Measurements from ENCODE around the gene ERAP2.
A peak's percentile ranks its signal among the peaks of the same experiment; 100 is the strongest.

ERAP2 gene

DNA sequence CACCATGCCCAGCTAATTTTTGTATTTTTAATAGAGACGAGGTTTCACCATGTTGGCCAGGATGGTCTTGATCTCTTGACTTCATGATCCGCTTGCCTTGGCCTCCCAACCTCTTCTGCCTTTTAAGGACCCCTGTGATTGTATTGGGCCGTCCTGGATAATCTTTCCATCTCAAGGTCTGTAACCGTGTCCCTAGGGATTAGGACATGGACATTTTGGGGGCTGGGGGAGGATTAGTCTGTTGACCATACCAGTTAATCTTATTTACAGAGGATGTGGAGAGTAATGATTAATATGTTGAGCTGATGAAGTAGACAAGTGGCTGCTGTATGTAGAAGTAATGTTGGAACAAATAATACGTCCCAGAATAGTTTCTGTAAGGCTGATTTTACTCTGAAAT lies 82.7 kb downstream of the ERAP2 start:
- no peak for TF ChIP-seq CTCF (IDR thresholded peaks at IDR 0.05; ENCODE audit: control insufficient read depth, extremely low read depth, insufficient read depth)
- no peak overlapping the region for H3K4me3 ChIP-seq (ENCODE audit: low read depth, low read length)
- no peak for DNase-seq (ENCODE audit: low read depth)

DNA sequence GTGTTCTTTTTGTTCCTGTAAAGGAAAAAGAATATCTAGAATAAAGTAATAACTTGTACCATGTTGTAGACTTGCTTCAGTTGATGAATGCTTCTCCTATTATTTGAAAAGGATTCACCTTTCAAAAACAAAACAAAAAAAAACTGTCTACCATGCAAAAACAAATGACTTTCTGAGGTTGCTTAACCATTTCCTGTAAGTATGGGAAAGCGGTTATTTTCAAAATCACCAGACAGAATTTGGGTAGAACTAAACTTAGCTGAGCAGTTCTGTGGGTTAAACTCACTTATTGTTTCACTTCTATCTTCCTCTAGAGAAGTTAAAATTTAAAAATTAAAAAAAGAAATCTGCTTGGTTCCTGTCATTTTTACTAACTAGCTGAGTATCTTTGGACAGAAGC lies 84.8 kb downstream of the ERAP2 start:
- H3K4me3 ChIP-seq (ENCODE audit: low read depth, low read length) = no peak overlapping the region
- no peak for TF ChIP-seq CTCF (IDR thresholded peaks at IDR 0.05; ENCODE audit: control insufficient read depth, extremely low read depth, insufficient read depth)
- DNase-seq (ENCODE audit: low read depth) = no peak

DNA sequence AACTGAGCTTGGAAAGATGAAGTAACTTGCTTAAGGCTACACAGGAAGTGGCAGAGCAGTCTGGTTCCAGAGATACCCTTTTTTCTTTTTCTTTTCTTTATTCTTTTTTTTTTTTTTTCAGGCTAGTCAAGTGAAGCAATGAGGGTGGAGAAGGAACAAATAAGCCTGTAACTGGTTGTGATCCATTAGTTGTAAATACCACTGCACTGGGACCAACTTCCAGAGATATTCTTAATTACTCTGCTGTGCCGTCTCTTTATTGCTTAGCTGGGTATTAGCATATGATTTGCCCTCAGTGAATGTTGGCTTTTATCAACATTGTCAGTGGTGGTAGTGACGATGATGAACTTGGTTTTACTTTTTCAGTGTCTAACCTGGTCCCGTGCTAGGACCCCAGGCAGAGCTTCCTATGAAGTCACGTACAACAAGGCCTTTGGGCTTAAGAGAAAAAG lies 86.3 kb downstream of the ERAP2 start:
- no peak overlapping the region for H3K4me3 ChIP-seq (ENCODE audit: low read depth, low read length)
- no peak for DNase-seq (ENCODE audit: low read depth)
- no peak for TF ChIP-seq CTCF (IDR thresholded peaks at IDR 0.05; ENCODE audit: control insufficient read depth, extremely low read depth, insufficient read depth)

- peak; percentile 25 for DNase-seq (ENCODE audit: low read depth)
- no peak overlapping the region for H3K4me3 ChIP-seq (ENCODE audit: low read depth, low read length)
- no peak for TF ChIP-seq CTCF (IDR thresholded peaks at IDR 0.05; ENCODE audit: control insufficient read depth, extremely low read depth, insufficient read depth)
These were observed 87.0 kb downstream of the ERAP2 start for GRCh38 chr5:96963267-96963666.

- no peak for TF ChIP-seq CTCF (IDR thresholded peaks at IDR 0.05; ENCODE audit: control insufficient read depth, extremely low read depth, insufficient read depth)
- H3K4me3 ChIP-seq (ENCODE audit: low read depth, low read length) = no peak overlapping the region
- DNase-seq (ENCODE audit: low read depth) = no peak
These were observed 90.5 kb downstream of the ERAP2 start for GRCh38 chr5:96966801-96967200.

GRCh38 chr5:96967400-96967799 lies 91.1 kb downstream of the ERAP2 start:
- DNase-seq (ENCODE audit: low read depth) = no peak

More at GRCh38 chr5:96967400-96967799, 91.1 kb downstream of the ERAP2 start:
- no peak overlapping the region for H3K4me3 ChIP-seq (ENCODE audit: low read depth, low read length)
- TF ChIP-seq CTCF (IDR thresholded peaks at IDR 0.05; ENCODE audit: control insufficient read depth, extremely low read depth, insufficient read depth) = no peak

Measured in LNCaP clone FGC (cell line).